HL-60 (cell line): ENCODE data around the gene DNAJC30.

ENCODE experiments used
- CTCF ChIP-seq: IDR thresholded peaks from one replicate; pipeline ENCODE4 v1.5.1; 2011; ENCODE audit warnings: low read length, control low read depth, inconsistent platforms; ENCODE audit not compliant: insufficient read depth
- GABPA ChIP-seq: IDR thresholded peaks from 2 replicates; pipeline ENCODE4 v1.6.1; 2012; ENCODE audit warnings: low read depth
- REST ChIP-seq: IDR thresholded peaks from 2 replicates; pipeline ENCODE4 v1.6.1; 2012; ENCODE audit warnings: low read depth; ENCODE audit not compliant: insufficient replicate concordance
- SPI1 ChIP-seq: IDR thresholded peaks from 2 replicates; pipeline ENCODE4 v1.6.1; 2012; ENCODE audit warnings: low read depth, mild to moderate bottlenecking, borderline replicate concordance

DNA sequence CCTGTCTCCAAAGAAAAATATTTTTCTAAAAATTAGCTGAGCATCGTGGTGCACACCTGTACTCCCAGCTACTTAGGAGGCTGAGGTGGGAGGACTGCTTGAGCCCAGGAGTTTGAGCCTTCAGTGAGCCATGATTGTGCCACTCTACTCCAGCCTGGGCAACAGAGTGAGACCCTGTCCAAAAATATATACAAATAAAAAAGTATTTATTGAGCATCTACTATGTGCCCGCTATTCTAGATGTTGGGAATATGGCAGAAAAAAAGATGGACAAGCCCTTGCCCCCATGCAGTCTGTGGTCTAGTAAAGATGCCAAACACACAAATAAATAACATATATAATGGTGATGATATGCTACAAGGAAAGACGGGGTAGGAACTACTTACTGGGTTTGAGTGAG lies 40.6 kb upstream of the DNAJC30 start:
- TF ChIP-seq CTCF (no peak), SPI1 (no peak), REST (no peak), GABPA (no peak)
